OCI-LY1 (cell line): ENCODE data around the gene RASSF4.

Experiments
- EZH2 ChIP-seq: fragments of 200-600 bp; sonication (generic), shearing (Covaris generic); IDR thresholded peaks from 2 replicates; pipeline ENCODE4 v1.8.0; 2017; ENCODE audit warnings: borderline replicate concordance, mixed run types, mild to moderate bottlenecking, antibody characterized with exemption, low read length, moderate library complexity, mixed read lengths
- TF ChIP-seq, protein P1 (sequence below): fragments of 200-600 bp; sonication (generic), shearing (Covaris generic); IDR thresholded peaks from 2 replicates; pipeline ENCODE4 v1.5.1; 2017; ENCODE audit warnings: mild to moderate bottlenecking, antibody characterized with exemption, low read length, moderate library complexity, mixed read lengths

DNA sequence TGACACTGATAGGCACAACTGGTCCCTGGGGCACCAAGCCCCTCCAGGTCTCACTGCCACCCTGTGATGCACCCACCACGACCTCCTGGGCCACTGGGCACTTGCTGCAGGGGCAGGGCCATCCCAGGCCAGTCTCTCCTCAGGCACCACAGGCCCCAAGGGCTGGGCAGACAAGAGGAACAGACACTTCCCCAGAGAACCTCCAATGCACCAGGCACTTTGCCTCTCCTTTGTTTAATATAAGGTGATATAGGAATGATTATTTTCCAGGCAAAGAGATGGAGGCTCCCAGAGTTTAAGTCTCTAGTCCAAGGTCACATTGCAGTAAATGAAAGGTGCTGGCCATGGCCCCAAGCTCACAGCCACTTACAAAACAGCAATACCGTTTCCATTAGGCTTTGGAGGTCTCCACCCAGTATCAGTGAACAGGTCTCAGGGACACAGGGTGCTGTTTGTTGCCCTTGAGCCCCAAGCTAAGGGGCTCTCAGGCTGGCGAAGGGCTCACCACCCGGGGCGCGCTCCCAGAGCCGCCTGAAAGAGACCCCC, 14.6 kb downstream of the RASSF4 start:
- TF ChIP-seq, protein P1, sequence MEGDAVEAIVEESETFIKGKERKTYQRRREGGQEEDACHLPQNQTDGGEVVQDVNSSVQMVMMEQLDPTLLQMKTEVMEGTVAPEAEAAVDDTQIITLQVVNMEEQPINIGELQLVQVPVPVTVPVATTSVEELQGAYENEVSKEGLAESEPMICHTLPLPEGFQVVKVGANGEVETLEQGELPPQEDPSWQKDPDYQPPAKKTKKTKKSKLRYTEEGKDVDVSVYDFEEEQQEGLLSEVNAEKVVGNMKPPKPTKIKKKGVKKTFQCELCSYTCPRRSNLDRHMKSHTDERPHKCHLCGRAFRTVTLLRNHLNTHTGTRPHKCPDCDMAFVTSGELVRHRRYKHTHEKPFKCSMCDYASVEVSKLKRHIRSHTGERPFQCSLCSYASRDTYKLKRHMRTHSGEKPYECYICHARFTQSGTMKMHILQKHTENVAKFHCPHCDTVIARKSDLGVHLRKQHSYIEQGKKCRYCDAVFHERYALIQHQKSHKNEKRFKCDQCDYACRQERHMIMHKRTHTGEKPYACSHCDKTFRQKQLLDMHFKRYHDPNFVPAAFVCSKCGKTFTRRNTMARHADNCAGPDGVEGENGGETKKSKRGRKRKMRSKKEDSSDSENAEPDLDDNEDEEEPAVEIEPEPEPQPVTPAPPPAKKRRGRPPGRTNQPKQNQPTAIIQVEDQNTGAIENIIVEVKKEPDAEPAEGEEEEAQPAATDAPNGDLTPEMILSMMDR, result no peak
- TF ChIP-seq EZH2, result no peak
